Measurements from ENCODE around the gene CDK16.

GRCh38 chrX:47229427-47229826, 10.9 kb downstream of the CDK16 start:
- TF ChIP-seq CTCF (IDR thresholded peaks at IDR 0.05): no peak
- TF ChIP-seq POLR2A (IDR thresholded peaks at IDR 0.05): no peak

Measured in heart left ventricle (tissue), 13 donors.